Subcutaneous adipose tissue (tissue), 4 donors: ENCODE results near the gene EMILIN2. TPM values are rescaled to one million over a fixed set of nuclear protein-coding genes. Genes with fewer than 3 reads are reported as not detected.

Source experiments
- total RNA-seq, 4 donors: library from RNA; depleted of rRNA; stranded (reverse); fragments of >200 nt; gene quantifications; one replicate each; pipeline ENCODE4 v1.1.0, GENCODE V29; 2016
- TF ChIP-seq, protein P1 (sequence below): fragments of 450-650 bp; IDR thresholded peaks from one replicate; pipeline ENCODE4 v1.5.1; 2016; ENCODE audit warnings: low read depth, mild to moderate bottlenecking, control low read depth, antibody characterized with exemption, moderate library complexity

EMILIN2 gene
- total RNA-seq, 4 donors from 2014 or later, result 23.6 to 107 (median 38.4) TPM

DNA sequence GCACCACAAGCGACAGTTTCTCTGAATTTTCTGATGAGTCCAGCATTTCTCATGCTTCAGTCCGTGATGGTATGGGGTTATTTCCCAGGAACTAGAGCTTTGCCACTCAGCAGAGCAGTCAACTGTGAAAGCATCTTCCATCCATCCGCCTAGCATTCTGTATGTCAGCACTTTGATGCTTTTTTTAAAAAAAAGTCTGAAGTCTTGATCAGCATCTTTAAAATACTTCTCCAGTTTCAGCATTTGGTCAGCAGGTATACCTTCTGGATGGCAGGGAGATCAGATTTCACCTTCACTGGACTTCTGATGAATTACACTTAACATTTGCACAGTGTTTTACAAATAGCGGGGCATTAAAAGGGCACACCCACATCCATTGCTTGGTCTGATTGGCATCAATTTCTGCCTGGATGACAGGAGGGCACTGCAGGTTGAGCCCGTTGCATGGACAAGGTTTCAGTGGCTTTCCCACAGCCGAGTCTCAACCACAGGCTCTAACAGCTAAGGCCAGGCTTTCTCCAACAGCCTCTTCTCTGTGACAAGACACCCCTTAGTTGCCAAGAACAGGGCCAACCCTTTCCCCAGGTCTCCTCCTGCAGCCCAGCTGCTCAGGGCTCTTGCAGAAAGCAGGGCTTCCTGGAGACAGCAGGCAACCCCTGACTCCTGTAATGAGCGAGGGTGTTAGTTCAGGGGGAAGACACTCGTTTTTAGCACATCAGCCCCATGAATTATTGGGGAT is 54.0 kb downstream of the EMILIN2 start:
- TF ChIP-seq, protein P1, sequence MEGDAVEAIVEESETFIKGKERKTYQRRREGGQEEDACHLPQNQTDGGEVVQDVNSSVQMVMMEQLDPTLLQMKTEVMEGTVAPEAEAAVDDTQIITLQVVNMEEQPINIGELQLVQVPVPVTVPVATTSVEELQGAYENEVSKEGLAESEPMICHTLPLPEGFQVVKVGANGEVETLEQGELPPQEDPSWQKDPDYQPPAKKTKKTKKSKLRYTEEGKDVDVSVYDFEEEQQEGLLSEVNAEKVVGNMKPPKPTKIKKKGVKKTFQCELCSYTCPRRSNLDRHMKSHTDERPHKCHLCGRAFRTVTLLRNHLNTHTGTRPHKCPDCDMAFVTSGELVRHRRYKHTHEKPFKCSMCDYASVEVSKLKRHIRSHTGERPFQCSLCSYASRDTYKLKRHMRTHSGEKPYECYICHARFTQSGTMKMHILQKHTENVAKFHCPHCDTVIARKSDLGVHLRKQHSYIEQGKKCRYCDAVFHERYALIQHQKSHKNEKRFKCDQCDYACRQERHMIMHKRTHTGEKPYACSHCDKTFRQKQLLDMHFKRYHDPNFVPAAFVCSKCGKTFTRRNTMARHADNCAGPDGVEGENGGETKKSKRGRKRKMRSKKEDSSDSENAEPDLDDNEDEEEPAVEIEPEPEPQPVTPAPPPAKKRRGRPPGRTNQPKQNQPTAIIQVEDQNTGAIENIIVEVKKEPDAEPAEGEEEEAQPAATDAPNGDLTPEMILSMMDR, result no peak

DNA sequence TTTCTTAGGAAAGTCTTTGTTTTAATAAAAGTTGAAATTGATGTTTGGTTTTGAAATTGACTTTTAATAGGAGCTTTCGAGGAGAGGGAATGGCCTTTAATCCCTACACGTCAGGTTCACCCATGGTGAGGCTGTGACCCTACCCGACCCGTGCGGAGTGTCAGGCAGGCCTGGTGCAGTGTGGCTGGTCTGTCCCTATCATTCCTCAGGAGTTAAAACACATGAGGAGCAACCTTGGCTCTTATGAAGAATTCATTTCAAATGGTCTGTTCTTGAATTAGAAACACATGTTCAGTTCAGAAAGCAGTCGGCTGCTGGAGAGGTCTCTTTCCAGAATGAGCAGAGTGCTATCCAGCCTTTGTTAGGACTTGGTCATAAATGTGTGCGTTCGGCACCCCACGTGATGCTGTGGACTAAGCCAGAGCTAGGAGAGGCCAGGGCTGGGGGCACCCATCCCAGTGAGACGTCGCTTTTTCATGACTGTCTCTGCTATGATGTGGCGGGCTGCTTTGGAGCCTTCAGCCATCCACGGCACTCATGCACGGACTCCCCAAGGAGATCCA is 54.7 kb downstream of the EMILIN2 start:
- TF ChIP-seq, protein P1, result no peak

DNA sequence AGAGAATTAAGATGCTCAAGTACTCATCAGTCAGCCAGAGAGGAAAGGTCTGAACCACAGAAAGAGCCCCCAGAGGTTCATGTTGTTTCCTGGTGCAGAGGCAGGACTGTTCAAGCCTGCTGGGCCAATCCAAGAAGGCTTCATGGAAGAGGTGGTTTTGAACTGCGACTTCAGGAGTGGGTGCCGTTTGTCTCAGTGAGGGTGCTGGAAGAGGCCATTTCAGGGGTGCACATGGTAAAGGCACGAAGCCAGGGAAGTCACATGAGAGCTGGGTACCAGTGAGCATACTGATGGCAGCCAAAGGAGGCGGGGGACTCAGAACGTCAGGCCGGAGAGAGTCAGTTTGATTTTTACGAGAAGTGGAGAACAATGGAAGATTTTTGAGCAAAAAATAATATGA is 55.5 kb downstream of the EMILIN2 start:
- TF ChIP-seq, protein P1, result no peak

DNA sequence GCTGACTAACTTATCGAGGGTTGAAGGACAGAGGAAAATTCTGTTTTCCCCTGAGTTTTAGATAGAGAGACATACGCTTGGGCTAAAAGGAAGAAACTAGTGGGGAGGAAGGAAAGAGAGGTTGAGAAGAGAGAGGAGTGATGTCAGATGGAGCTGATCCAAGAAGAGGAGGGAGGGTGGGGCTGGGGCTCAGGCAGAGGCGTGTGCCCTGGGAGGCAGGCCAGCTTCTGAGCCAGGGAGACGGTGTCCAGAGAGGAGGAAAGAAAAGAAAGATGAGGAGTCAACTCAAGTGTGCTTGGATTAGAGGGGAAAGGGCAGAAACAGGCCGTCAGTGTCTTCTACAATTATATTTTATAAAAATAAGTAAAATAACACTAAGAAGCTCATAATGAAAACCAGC is 56.2 kb downstream of the EMILIN2 start:
- TF ChIP-seq, protein P1, result no peak

DNA sequence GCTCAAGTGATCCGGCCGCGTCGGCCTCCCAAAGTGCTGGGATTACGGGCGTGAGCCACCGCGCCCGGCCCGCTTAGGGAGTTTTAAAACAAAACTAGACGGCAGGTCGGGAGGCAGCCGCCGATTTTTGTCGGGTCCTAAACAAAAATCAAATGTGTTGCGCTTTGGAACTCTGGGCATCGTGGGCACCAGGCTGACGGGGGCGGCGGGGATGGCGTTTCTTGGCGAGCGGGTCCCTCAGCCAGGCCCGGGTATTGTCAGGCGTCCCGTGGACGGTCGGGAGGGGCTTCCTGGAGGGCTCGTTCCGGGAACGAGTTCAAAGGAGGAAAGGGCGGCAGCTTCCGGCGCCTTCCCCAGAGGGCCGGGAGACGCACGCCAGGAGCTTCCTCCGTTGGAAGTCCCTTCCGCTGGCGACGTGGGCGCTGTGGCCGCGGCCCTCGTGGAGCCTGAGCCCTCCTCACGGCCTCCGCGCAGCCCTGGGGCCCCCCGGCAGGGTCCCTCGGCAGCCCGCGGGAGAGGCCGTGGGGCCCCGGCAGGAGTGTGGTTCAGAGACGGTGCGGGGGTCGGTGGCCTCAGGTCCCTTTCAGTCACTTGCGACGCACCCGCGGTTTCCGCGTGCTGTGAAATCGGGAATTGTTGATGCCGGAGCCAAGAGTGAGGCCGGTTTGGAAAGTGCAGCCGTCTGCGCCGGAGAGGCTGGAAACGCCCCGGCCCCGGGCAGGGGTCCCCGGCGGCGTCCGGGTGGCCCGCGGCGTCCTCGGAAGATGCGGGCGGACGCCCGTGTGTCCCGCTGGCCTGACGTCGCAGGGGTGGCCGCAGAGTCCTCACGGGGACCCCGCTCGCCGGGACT is 59.3 kb downstream of the EMILIN2 start:
- TF ChIP-seq, protein P1, result no peak

DNA sequence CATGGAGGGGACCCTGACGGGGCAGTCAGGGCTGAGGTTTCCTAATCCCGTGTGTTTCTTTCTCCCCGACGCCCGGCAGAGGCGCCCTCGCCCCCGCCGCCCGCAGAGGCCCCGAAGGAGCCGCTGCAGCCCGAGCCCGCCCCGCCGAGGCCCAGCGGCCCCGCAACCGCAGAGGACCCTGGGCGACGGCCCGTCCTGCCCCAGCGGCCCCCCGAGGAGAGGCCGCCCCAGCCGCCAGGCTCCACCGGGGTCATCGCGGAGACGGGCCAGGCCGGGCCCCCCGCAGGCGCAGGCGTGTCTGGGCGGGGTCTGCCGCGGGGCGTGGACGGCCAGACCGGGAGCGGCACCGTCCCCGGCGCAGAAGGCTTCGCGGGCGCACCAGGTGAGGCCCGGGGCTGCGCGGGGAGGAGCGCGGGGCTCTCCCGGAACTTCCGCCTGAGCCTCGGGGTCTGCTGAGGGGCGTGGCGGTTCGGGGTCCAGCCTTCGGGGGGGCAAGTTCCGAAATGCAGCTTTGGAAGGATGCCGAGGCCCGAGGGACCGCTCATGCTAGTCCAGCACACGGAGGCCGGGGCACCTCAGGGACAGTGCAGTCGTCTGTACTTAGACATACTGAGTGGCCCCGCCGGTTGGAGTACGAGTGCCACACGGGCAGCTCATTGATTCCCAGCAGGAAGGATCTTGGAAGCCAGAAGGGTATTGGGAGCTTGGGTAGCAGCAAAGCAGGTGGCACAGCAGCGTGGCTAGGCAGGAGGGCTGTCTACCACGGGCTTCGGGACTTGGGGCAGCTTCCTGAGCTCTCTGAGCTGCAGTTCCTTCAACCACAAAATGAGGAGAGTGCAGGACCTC is 60.1 kb downstream of the EMILIN2 start:
- TF ChIP-seq, protein P1, result no peak
